NCI-H1092 (cell line): Measurements from ENCODE around the gene IL12A.

Source experiments
- DNase-seq: peaks from one replicate; lab custom pipeline; 2025; lab: John Stamatoyannopoulos, UW

IL12A gene

GRCh38 chr3:159989973-159990846, 1.6 kb downstream of the IL12A start:
- DNase-seq = no peak

GRCh38 chr3:159991591-159991990, 3.0 kb downstream of the IL12A start:
- DNase-seq = no peak

- DNase-seq = no peak
These were observed 4.0 kb downstream of the IL12A start for GRCh38 chr3:159992589-159992988.

GRCh38 chr3:159994182-159994581, 5.5 kb downstream of the IL12A start:
- DNase-seq = no peak

GRCh38 chr3:159995091-159995490, 6.5 kb downstream of the IL12A start:
- no peak for DNase-seq

GRCh38 chr3:159996018-159996417, 7.4 kb downstream of the IL12A start:
- no peak for DNase-seq

- DNase-seq = no peak
These were observed 8.3 kb downstream of the IL12A start for GRCh38 chr3:159996959-159997358.

- no peak for DNase-seq
These were observed 12.6 kb downstream of the IL12A start for GRCh38 chr3:160001148-160001760.

GRCh38 chr3:160001850-160002623, 13.4 kb downstream of the IL12A start:
- no peak for DNase-seq

GRCh38 chr3:160003520-160004128, 15.0 kb downstream of the IL12A start:
- peak; percentile 35 for DNase-seq

- no peak for DNase-seq
These were observed 16.4 kb downstream of the IL12A start for GRCh38 chr3:160005004-160005403.

GRCh38 chr3:160006282-160007163, 17.9 kb downstream of the IL12A start:
- DNase-seq = peak; percentile 26

GRCh38 chr3:160008961-160009360, 20.3 kb downstream of the IL12A start:
- no peak for DNase-seq

- no peak for DNase-seq
These were observed 20.9 kb downstream of the IL12A start for GRCh38 chr3:160009525-160009924.

GRCh38 chr3:160010578-160010977, 21.9 kb downstream of the IL12A start:
- DNase-seq = no peak

GRCh38 chr3:160012108-160012507, 23.5 kb downstream of the IL12A start:
- DNase-seq = no peak

GRCh38 chr3:160016972-160017371, 28.3 kb downstream of the IL12A start:
- DNase-seq = no peak

- DNase-seq = no peak
These were observed 30.3 kb downstream of the IL12A start for GRCh38 chr3:160018959-160019358.

- no peak for DNase-seq
These were observed 31.5 kb downstream of the IL12A start for GRCh38 chr3:160020057-160020711.

- no peak for DNase-seq
These were observed 33.4 kb downstream of the IL12A start for GRCh38 chr3:160022068-160022467.

GRCh38 chr3:160023476-160023875, 34.8 kb downstream of the IL12A start:
- no peak for DNase-seq
